HCT116 (cell line): ENCODE measurements around the gene RAB36. TPM values are rescaled to one million over a fixed set of nuclear protein-coding genes. Genes with fewer than 3 reads are reported as not detected.

Experiments used
- ATAC-seq: fragments of 200-7000 bp; cut with Tn5 transposase; 2 replicates; pipeline ENCODE4 v1.9.1; 2020; ENCODE audit warnings: mild to moderate bottlenecking, moderate library complexity
- BruUV-seq: library from RNA; stranded (reverse); fragments of 400-500 nt; replicated peaks from 2 replicates; lab custom pipeline; 2021; lab: Mats Ljungman, UMichigan
- CTCF ChIA-PET: fragments of 300-600 bp; sonication (Branson Sonifier 250); formaldehyde crosslinking; loops from one replicate; lab custom pipeline; 2021; ENCODE audit warnings: antibody characterized with exemption; lab: Charles Lee
- POLR2A ChIA-PET: fragments of 300-600, 350-600 bp; sonication (Branson Sonifier 250); formaldehyde crosslinking; loops from one replicate; lab custom pipeline; 2021; ENCODE audit warnings: antibody characterized with exemption; lab: Charles Lee
- RAD21 ChIA-PET, 2 experiments: fragments of 300-600 bp; sonication (Branson Sonifier 250); formaldehyde crosslinking; loops; one replicate each; lab custom pipeline; 2023; ENCODE audit warnings: low total read pairs in 2 of 2; ENCODE audit not compliant: uncharacterized antibody in 2 of 2, unreplicated experiment in 2 of 2, low non-redundant PET in 1 of 2; lab: Charles Lee
- DNase-seq: peaks from one replicate; pipeline ENCODE4 v3.0.0-alpha.2; 2010; ENCODE audit warnings: low read depth, low spot score
- H2AFZ ChIP-seq: fragments of 200-600 bp; shearing (Covaris generic), sonication (generic); 2 replicates; pipeline ENCODE4 v1.6.1; 2017; ENCODE audit warnings: low read depth, mixed run types, mixed read lengths, antibody characterized with exemption, low read length; ENCODE audit not compliant: poor library complexity, severe bottlenecking
- H3K27ac ChIP-seq: 2 replicates; pipeline ENCODE4 v1.5.1; 2012; ENCODE audit warnings: low read depth, low read length
- H3K27me3 ChIP-seq: fragments of 200-600 bp; sonication (generic); 2 replicates; pipeline ENCODE4 v1.6.1; 2016; ENCODE audit warnings: mixed run types, low read length, mixed read lengths; ENCODE audit not compliant: insufficient read depth
- H3K36me3 ChIP-seq, 2 experiments: fragments of 200-500 bp in 1 of 2; fragments of 200-600 bp in 1 of 2; sonication (Bioruptor generic) in 1 of 2; sonication (generic) in 1 of 2; 2 replicates each; pipeline versions ENCODE4 v1.5.1 to v1.6.1; 2014 to 2016; ENCODE audit warnings: low read length in 2 of 2, inconsistent platforms in 1 of 2, mixed read lengths in 1 of 2, mixed run types in 1 of 2; ENCODE audit not compliant: insufficient read depth in 2 of 2, control insufficient read depth in 1 of 2
- H3K4me1 ChIP-seq, 2 experiments: fragments of 200-600 bp in 1 of 2; sonication (generic) in 1 of 2; 2 replicates each; pipeline versions ENCODE4 v1.5.1 to v1.6.1; 2012 to 2017; ENCODE audit warnings: low read length in 2 of 2, inconsistent platforms in 1 of 2, mild to moderate bottlenecking in 1 of 2, mixed read lengths in 1 of 2, mixed run types in 1 of 2, moderate library complexity in 1 of 2; ENCODE audit not compliant: insufficient read depth in 2 of 2, control insufficient read depth in 1 of 2
- H3K4me2 ChIP-seq: fragments of 200-600 bp; sonication (generic); 2 replicates; pipeline ENCODE4 v1.6.1; 2017; ENCODE audit warnings: mixed run types, low read length, mixed read lengths
- H3K4me3 ChIP-seq, 2 experiments: fragments of 200-600 bp in 1 of 2; sonication (generic) in 1 of 2; replicated peaks in 1 of 2; 2 replicates each; pipeline ENCODE4 v1.5.1; 2011 to 2016; ENCODE audit warnings: low read length in 2 of 2, control low read depth in 1 of 2, low read depth in 1 of 2, mild to moderate bottlenecking in 1 of 2, mixed read lengths in 1 of 2, mixed run types in 1 of 2
- H3K79me2 ChIP-seq: fragments of 200-600 bp; sonication (generic); 2 replicates; pipeline ENCODE4 v1.6.1; 2017; ENCODE audit warnings: mild to moderate bottlenecking, mixed run types, low read length, moderate library complexity, mixed read lengths; ENCODE audit not compliant: insufficient read depth
- H3K9ac ChIP-seq: fragments of 200-600 bp; sonication (generic); 2 replicates; pipeline ENCODE4 v1.6.1; 2016; ENCODE audit warnings: low read length, mixed read lengths
- H3K9me2 ChIP-seq: fragments of 200-600 bp; sonication (generic), shearing (Covaris generic); 2 replicates; pipeline ENCODE4 v1.6.1; 2017; ENCODE audit warnings: mixed run types, mild to moderate bottlenecking, moderate library complexity; ENCODE audit not compliant: insufficient read depth
- H3K9me3 ChIP-seq, 2 experiments: fragments of 200-500 bp in 1 of 2; fragments of 200-600 bp in 1 of 2; sonication (Bioruptor generic) in 1 of 2; sonication (generic) in 1 of 2; 2 replicates each; pipeline ENCODE4 v1.6.1; 2014 to 2017; ENCODE audit warnings: low read length in 2 of 2, mixed read lengths in 2 of 2, inconsistent platforms in 1 of 2, low read depth in 1 of 2, mild to moderate bottlenecking in 1 of 2, mixed run types in 1 of 2, moderate library complexity in 1 of 2; ENCODE audit not compliant: control insufficient read depth in 1 of 2, insufficient read depth in 1 of 2
- H4K20me1 ChIP-seq: fragments of 200-600 bp; sonication (generic), shearing (Covaris generic); 2 replicates; pipeline ENCODE4 v1.6.1; 2017; ENCODE audit warnings: mixed run types, mild to moderate bottlenecking, moderate library complexity; ENCODE audit not compliant: insufficient read depth
- CBX3 ChIP-seq: IDR thresholded peaks from 2 replicates; pipeline ENCODE4 v1.6.1; 2012; ENCODE audit warnings: low read depth
- EZH2phosphoT487 ChIP-seq: fragments of 200-600 bp; IDR thresholded peaks from 2 replicates; pipeline ENCODE4 v1.6.1; 2018; ENCODE audit warnings: antibody characterized with exemption, borderline replicate concordance
- POLR2A ChIP-seq: IDR thresholded peaks from 2 replicates; pipeline ENCODE4 v1.7.0; 2011; ENCODE audit warnings: borderline replicate concordance; ENCODE audit not compliant: insufficient read depth, insufficient read length; ENCODE audit errors: extremely low read depth
- intact Hi-C: fragments of 100-400 bp; cut with micrococcal nuclease; formaldehyde crosslinking; loops from 2 replicates; pipeline ENCODE4 v1.10.0; 2022
- total RNA-seq: library from RNA; stranded (reverse); gene quantifications from one replicate; pipeline ENCODE4 v1.2.1, GENCODE V29; 2021; ENCODE audit not compliant: unreplicated experiment

RAB36 gene
- total RNA-seq, 1 experiment from 2014 or later = 6.1 TPM

- no peak for ATAC-seq
- H3K27me3 ChIP-seq = no peaks in the 10 kb centered on the region
- no peak overlapping the region for H3K27ac ChIP-seq
- H3K9me3 ChIP-seq = no peaks in the 10 kb centered on the region
- no peak overlapping the region for H3K4me3 ChIP-seq
- H3K79me2 ChIP-seq = no peaks in the 10 kb centered on the region
- no peak overlapping the region for H2AFZ ChIP-seq
- POLR2A ChIA-PET = no interaction called here
- DNase-seq = no peak
- RAD21 ChIA-PET = no interaction called here
- no peaks in the 10 kb centered on the region for H4K20me1 ChIP-seq
- no peak overlapping the region for H3K4me2 ChIP-seq
- no peaks in the 10 kb centered on the region for H3K36me3 ChIP-seq
- CTCF ChIA-PET = interaction anchor here (2.3 kb wide), 1 partner anchor 113 kb away, joined by 6 read pairs; no protein-coding TSS in a partner anchor
- no peak overlapping the region for H3K9ac ChIP-seq
- no TSS peak for BruUV-seq
- TF ChIP-seq EZH2phosphoT487 = no peak
- no peaks in the 10 kb centered on the region for H3K9me2 ChIP-seq
- H3K4me1 ChIP-seq = peaks cover 0 to 2% of the 10 kb centered on the region in 2 experiments; a peak in 1 of 4 replicates
- intact Hi-C loops = no loop called here
Observed at GRCh38 chr22:23169043-23169406, 23.7 kb downstream of the RAB36 start.

- Histone ChIP-seq H3K9ac (no peak overlapping the region), H3K27me3 (no peaks in the 10 kb centered on the region), H3K9me3 (peaks cover 14 to 18% of the 10 kb centered on the region in 2 experiments; a peak in 2 of 4 replicates), H3K79me2 (no peaks in the 10 kb centered on the region), H3K27ac (no peak overlapping the region), H3K4me1 (peaks cover 10 to 21% of the 10 kb centered on the region in 2 experiments), H4K20me1 (no peaks in the 10 kb centered on the region), H3K4me2 (no peak overlapping the region), H3K36me3 (no peaks in the 10 kb centered on the region), H2AFZ (no peak overlapping the region), H3K4me3 (no peak overlapping the region), H3K9me2 (no peaks in the 10 kb centered on the region)
- no TSS peak for BruUV-seq
- ATAC-seq (no peak), DNase-seq (no peak)
- ChIA-PET CTCF (interaction anchor here (3.2 kb wide), 1 partner anchor 210 kb away, joined by 12 read pairs; no protein-coding TSS in a partner anchor), RAD21 (no interaction called here), POLR2A (no interaction called here)
- intact Hi-C loops = loop anchor here (5.0 kb wide), 1 partner anchor 211 kb away; no protein-coding TSS in a partner anchor
- TF ChIP-seq CBX3 (peak; percentile 50; the same call in 1 of the 2 replicates), POLR2A (no peak)
Observed at GRCh38 chr22:23175817-23176644, 30.8 kb downstream of the RAB36 start.
